HG02852 (cell line): ENCODE measurements around the gene RFC1.
"Not testable (repeated sequence)": the region's sequence is repeated elsewhere in the genome, so short reads cannot be mapped to it uniquely, and the experiment has no call there.

ENCODE experiments used
- ATAC-seq: cut with Tn5 transposase; IDR thresholded peaks from one replicate; pipeline ENCODE4 v1.9.1; 2021; ENCODE audit warnings: mild to moderate bottlenecking, moderate library complexity; ENCODE audit not compliant: unreplicated experiment

The RFC1 gene

GRCh38 chr4:39305912-39306677 lies 60.1 kb downstream of the RFC1 start:
- no peak for ATAC-seq

DNA sequence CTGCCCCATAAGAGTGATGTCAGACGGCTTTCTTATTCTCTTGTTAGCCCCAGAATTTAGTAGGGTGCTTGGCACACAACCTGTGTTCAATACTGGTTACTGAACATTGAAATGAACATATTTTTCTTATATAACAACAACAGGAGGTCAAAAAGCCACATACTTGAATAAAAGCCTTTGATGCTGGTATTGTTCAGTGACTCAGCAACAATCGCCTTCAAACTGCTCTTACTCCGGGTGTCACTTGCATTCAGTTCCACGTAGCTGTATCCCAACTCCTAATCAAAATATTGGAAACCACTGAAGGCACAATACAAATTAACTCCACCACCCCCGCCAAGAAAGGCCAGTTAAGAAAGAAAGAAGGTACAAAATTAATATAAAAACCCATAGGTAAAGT lies 61.5 kb downstream of the RFC1 start:
- no peak for ATAC-seq

DNA sequence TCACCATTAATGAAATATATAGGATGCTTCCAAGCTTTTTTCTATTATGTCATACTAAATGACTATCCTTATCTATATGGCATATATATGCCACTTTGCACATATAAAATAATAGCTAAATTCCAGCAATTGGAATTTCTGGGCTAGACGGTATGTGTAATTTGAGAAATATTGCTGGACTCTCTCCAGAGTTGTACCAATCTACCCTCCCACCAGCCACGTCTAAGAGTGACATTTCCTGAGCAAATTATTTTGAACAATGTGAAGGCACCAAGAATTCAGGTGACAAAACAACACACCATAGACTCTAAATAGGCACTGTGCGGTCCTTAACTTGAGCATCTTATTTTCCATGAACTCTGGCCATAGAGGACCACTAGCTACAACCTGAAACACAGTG lies 62.3 kb downstream of the RFC1 start:
- ATAC-seq: no peak

DNA sequence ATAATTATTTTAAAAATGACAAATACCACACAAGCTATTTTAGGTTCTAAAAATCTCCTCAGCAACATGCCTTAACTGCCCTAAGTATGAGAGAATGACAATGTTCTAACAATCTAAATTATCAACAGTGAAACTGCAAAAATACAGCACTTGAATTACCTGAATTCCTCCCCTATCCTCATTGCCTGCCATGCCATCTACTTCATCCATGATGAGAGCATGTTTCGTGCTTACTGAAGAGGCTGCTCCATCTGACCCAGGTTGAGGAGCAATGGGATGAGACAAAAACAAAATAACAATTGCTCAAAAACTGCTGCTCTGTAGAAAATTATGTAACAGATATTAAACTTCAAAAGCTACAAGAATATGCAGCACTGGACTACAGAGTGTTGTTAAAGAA lies 63.3 kb downstream of the RFC1 start:
- ATAC-seq: no peak

- no peak for ATAC-seq
Measured at GRCh38 chr4:39295784-39296183, 70.4 kb downstream of the RFC1 start.

DNA sequence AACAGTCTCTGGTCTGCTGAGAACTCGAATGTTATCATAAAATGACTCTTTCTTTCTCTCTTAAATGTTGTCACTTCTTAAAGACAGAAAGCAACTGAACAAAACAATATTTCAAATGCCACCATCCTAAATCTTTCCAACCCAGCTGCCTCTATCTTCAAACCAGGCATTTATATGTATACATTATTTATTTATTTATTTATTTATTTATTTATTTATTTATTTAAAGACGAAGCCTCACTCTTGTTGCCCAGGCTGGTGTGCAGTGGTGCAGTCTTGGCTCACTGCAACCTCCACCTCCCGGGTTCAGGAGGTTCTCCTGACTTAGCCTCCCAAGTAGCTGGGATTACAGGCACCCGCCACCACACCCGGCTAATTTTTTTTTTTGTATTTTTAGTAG lies 73.7 kb downstream of the RFC1 start:
- ATAC-seq: not testable (repeated sequence)

DNA sequence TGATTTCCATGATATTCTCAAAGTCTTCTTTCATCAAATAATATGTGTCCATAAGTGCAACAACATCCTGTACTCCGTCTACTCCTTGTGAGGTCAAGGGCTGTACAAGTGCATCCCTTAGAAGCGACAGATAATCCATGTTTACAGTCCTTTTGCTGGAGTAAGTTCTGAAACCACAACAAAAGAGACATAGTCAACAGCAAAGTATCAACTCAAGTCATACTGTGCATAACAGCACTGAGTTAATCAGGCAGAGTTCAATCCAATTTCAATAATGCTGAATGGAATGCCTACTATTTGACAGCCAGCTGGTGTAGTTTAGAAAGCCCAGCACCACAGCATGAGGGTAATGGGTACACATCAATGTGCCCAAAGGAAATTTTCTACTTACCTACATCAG lies 74.5 kb downstream of the RFC1 start:
- ATAC-seq: no peak

GRCh38 chr4:39287223-39287622 lies 78.9 kb downstream of the RFC1 start:
- ATAC-seq: no peak

DNA sequence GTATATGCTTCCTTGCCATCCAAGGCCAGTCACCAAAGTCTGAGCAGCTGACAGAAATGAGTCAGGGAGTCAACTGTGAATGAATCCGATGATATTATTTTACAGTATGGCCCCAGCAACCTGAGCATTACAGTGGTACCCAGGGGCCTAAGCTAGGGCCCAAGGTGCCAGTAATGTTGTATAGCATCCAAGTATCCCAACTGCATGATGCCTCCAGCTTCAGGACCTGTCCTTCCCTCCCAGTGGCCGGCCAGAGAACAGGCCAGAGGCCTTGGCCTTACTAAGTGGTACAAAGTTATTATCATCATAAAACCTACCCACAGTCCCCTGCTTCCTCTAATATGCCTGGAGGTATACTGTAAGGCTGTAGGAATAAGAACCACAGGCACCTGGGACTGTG lies 79.9 kb downstream of the RFC1 start:
- no peak for ATAC-seq

- ATAC-seq: no peak
Measured at GRCh38 chr4:39285853-39286252, 80.3 kb downstream of the RFC1 start.

DNA sequence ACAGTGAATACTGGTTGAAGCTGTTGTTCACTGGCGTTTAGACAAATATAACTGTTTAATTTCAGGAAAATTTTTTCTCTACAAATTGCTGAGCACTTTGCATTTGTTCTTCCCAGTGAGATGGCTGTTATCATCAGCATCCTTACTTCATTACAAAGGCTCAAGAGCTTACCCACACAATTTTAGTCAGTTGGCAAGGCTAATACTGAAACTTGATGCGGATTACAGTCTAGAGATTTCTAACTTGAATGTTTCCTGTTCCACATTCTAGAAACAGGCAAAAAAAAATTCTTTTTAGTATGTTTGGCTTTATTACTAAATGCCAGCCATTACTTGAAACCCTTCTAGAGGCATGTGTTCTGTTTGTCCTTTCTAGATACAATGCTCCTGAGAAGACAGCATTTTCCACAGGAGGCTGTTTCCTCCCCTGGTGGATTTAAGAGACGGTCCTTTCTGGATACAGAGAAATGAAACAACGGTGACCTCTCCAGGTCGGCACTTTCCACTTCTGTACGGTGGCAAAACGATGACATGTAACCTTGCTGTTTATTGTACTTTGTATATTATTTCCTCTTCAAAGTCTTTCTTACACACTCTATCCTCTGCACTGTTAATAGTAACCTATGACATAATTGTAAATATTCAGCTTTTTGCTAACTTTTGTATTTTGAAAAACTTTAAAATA lies 80.9 kb downstream of the RFC1 start:
- no peak for ATAC-seq

DNA sequence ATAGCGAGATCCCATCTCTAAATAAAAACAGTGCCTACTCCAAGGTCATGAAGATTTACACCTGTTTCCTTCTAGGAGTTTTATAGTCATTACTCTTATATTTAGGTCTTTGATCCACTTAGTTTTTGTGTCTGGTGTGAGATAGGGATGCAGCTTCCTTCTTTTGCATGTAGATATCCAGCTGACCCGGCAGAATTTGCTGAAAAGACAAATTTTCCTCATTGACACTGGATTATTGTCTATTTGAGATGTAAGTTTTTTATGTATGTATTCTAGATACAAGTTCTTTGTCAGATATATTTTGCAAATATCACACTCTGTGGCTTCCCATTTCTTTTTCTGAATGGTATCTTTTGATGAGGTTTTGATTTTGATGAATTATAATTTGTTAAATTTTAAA lies 85.4 kb downstream of the RFC1 start:
- ATAC-seq: no peak

DNA sequence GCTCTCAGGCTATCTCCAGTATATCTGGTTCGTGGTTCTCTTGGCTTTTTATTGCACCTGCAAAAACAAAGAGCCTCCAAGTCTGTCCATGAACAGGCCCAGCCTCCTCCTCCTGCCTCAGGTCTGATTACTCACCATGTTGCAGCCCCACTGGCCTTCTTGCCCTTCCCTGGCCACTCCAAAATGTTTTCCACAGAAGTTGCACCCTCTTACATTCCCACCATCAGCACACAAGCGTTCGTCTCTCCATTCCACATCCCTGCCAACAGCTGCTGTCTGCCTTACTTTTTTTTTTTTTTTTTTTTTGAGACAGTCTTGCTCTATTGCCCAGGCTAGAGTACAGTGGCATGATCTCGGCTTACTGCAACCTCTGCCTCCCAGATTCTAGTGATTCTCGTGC lies 86.7 kb downstream of the RFC1 start:
- ATAC-seq: no peak

- ATAC-seq: no peak
Measured at GRCh38 chr4:39278476-39278875, 87.7 kb downstream of the RFC1 start.

GRCh38 chr4:39277661-39278060 lies 88.5 kb downstream of the RFC1 start:
- not testable (repeated sequence) for ATAC-seq

- ATAC-seq: no peak
Measured at GRCh38 chr4:39274503-39274902, 91.7 kb downstream of the RFC1 start.

GRCh38 chr4:39263895-39264294 lies 102.3 kb downstream of the RFC1 start:
- ATAC-seq: no peak

DNA sequence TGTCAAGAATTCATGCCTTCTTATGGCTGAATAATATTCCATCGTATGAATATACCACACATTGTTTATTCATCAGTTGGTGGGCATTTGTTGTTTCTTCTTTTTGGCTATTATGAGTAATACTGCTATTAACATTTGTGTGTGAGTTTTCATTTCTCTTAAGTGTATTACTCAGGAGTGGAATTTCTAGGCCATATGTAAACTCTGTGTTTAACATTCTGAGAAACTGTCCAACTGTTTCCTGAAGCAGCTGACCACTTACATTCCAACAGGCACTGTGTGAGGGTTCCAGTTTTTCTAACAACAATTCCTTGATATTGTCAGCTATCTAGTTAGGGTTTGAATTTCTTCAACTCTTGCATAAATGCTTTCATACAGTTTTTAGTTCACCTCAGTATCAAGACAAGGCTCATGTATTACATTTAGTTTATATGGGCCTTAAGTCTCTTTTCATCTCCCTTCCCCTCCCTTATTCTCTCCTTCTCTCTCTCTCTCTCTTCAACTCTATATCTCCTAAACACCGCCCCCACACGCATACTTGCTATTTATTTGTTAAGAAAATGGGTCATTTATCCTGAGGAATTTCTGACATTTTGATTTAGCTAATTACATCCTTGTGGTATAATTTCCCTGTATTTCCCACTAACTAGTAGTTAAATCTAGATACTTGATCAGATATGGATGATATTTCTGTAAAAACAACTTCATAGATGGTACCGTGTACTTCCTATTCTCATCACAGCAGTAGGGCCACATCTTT lies 106.4 kb downstream of the RFC1 start:
- ATAC-seq: no peak

DNA sequence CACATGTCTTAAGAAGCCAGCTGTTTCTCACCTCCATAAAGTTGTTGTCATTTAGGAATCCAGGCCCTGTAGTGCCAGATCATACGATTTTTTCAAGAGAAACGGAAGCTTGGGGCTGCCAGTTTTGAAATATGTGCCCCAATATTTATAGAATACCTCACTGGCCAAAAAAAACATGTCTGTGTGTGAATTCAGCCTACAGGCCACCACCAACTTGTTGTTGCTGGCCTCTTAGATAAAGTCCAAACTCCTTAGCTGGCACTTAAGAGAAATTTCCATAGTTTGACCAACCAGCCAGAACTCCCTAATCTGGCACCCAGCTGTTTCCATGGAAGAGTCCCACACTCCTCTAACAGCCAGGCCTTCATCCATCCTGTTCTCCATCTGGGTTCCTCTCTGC lies 109.7 kb downstream of the RFC1 start:
- ATAC-seq: no peak

GRCh38 chr4:39255871-39256270 lies 110.3 kb downstream of the RFC1 start:
- ATAC-seq: no peak

GRCh38 chr4:39255266-39255665 lies 110.9 kb downstream of the RFC1 start:
- no peak for ATAC-seq

DNA sequence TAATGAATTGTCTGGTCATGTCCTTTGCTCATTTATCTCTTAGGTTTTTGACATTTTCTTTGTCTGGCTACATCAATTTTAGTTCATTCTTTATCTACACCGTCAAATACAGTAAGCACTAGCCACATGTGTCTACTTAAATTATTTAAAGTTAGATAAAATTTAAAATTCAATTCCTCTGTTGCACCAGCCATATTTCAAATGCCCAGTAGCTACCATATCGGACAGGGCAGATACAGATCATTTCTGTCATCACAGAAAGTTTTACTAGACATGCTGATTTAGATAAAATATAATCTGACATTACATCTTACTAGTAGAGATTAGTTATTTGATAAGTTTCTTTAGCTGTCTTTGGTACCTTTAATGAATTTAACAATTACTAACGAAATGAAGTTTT lies 122.7 kb downstream of the RFC1 start:
- no peak for ATAC-seq
